HepG2 (cell line): ENCODE measurements around the gene EYA4. TPM values are rescaled to one million over a fixed set of nuclear protein-coding genes. Genes with fewer than 3 reads are reported as not detected.

Experiments
- ATAC-seq: fragments of 200-7000 bp; cut with Tn5 transposase; 3 replicates; pipeline ENCODE4 v1.9.1; 2020; ENCODE audit warnings: mild to moderate bottlenecking, moderate library complexity
- Bru-seq: library from RNA; stranded (reverse); fragments of 400-500 nt; gene quantifications from one replicate; lab custom pipeline; 2021; lab: Mats Ljungman, UMichigan
- BruChase-seq, 2 experiments: library from RNA; stranded (reverse); fragments of 400-500 nt; gene quantifications; one replicate each; lab custom pipeline; 2021; lab: Mats Ljungman, UMichigan
- BruUV-seq: library from RNA; stranded (reverse); fragments of 400-500 nt; replicated peaks from 2 replicates; lab custom pipeline; 2021; lab: Mats Ljungman, UMichigan
- CTCF ChIA-PET: fragments of 300-600 bp; formaldehyde crosslinking; extraction: SDS; loops from one replicate; lab custom pipeline; 2021; ENCODE audit warnings: low total read pairs, inconsistent platforms, low intra/inter-chr PET ratio; lab: Yijun Ruan, JAX
- POLR2A ChIA-PET: fragments of 350-600 bp; sonication (Branson Sonifier 250); formaldehyde crosslinking; loops from one replicate; lab custom pipeline; 2020; ENCODE audit warnings: antibody characterized with exemption, inconsistent platforms; lab: Yijun Ruan, JAX
- DNase-seq: peaks from one replicate; pipeline ENCODE4 v3.0.0-alpha.2; 2015; ENCODE audit warnings: low spot score
- FAIRE-seq: peaks from 3 replicates; lab custom pipeline; 2011; peaks lifted over from hg19 to GRCh38; lab: Jason Lieb, UNC
- H2AFZ ChIP-seq: one replicate; pipeline ENCODE4 v1.6.1; 2011; ENCODE audit warnings: low read length, inconsistent platforms
- H3K27ac ChIP-seq: fragments of 300-600 bp; 3 replicates; pipeline ENCODE4 v1.8.0; 2011; ENCODE audit warnings: mixed run types, mild to moderate bottlenecking, mixed read lengths, low read length, inconsistent platforms; ENCODE audit not compliant: insufficient read depth; ENCODE audit errors: extremely low read length
- H3K27me3 ChIP-seq, 2 experiments: fragments of 200-600 bp in 1 of 2; 2 replicates in 1 of 2; 3 replicates in 1 of 2; pipeline versions ENCODE4 v1.6.0 to v1.8.0; 2011; ENCODE audit warnings: low read length in 2 of 2, mild to moderate bottlenecking in 2 of 2, moderate library complexity in 2 of 2, inconsistent platforms in 1 of 2; ENCODE audit not compliant: insufficient read depth in 2 of 2, control insufficient read depth in 1 of 2
- H3K36me3 ChIP-seq, 2 experiments: fragments of 200-600 bp in 1 of 2; replicated peaks in 1 of 2; 2 replicates in 1 of 2; 3 replicates in 1 of 2; pipeline versions ENCODE4 v1.5.1 to v1.8.0; 2011; ENCODE audit warnings: low read length in 2 of 2, inconsistent platforms in 1 of 2; ENCODE audit not compliant: insufficient read depth in 2 of 2, control insufficient read depth in 1 of 2
- H3K4me1 ChIP-seq: 2 replicates; pipeline ENCODE4 v1.5.1; 2012; ENCODE audit warnings: low read length, inconsistent platforms; ENCODE audit not compliant: insufficient read depth
- H3K4me2 ChIP-seq: 2 replicates; pipeline ENCODE4 v1.6.0; 2011; ENCODE audit warnings: low read depth, low read length, inconsistent platforms
- H3K4me3 ChIP-seq, 3 experiments: fragments of 200-600 bp in 1 of 3; sonication (generic), shearing (Covaris generic) in 1 of 3; replicated peaks in 1 of 3; 2 replicates each; pipeline ENCODE4 v1.5.1; 2011 to 2016; ENCODE audit warnings: low read length in 3 of 3, inconsistent platforms in 2 of 3, low read depth in 2 of 3, mild to moderate bottlenecking in 2 of 3, control low read depth in 1 of 3, mixed read lengths in 1 of 3; ENCODE audit not compliant: insufficient read depth in 1 of 3
- H3K79me2 ChIP-seq: one replicate; pipeline ENCODE4 v1.6.1; 2011; ENCODE audit warnings: low read length, inconsistent platforms; ENCODE audit not compliant: insufficient read depth
- H3K9ac ChIP-seq: 2 replicates; pipeline ENCODE4 v1.6.0; 2011; ENCODE audit warnings: mild to moderate bottlenecking, low read depth, low read length, inconsistent platforms; ENCODE audit not compliant: insufficient read depth
- H3K9me3 ChIP-seq: 2 replicates; pipeline ENCODE4 v1.5.1; 2012; ENCODE audit warnings: mild to moderate bottlenecking, low read length
- H4K20me1 ChIP-seq: 2 replicates; pipeline ENCODE4 v1.6.0; 2011; ENCODE audit warnings: inconsistent platforms, mild to moderate bottlenecking, low read length, moderate library complexity; ENCODE audit not compliant: insufficient read depth
- CCDC6 ChIP-seq: sonication (generic); formaldehyde crosslinking; IDR thresholded peaks from 2 replicates; pipeline ENCODE4 v1.8.1; 2022; ENCODE audit warnings: mild to moderate bottlenecking, missing genetic modification reagents, moderate library complexity
- CENPX ChIP-seq: sonication (generic); formaldehyde crosslinking; IDR thresholded peaks from 2 replicates; pipeline ENCODE4 v1.9.0; 2021; ENCODE audit warnings: mild to moderate bottlenecking, missing genetic modification reagents, moderate library complexity
- DMAP1 ChIP-seq: IDR thresholded peaks from 2 replicates; pipeline ENCODE4 v1.6.1; 2016
- DPF2 ChIP-seq: sonication (generic); formaldehyde crosslinking; IDR thresholded peaks from 2 replicates; pipeline ENCODE4 v1.4.0; 2020; ENCODE audit warnings: mild to moderate bottlenecking, low read depth, missing genetic modification reagents, borderline replicate concordance
- DR1 ChIP-seq: sonication (generic); formaldehyde crosslinking; IDR thresholded peaks from 2 replicates; pipeline ENCODE4 v1.8.0; 2021; ENCODE audit warnings: mild to moderate bottlenecking, missing genetic modification reagents, inconsistent platforms
- HOXA9 ChIP-seq: sonication (generic); formaldehyde crosslinking; IDR thresholded peaks from 2 replicates; pipeline ENCODE4 v1.8.1; 2022; ENCODE audit warnings: missing genetic modification reagents, mild to moderate bottlenecking, moderate library complexity, borderline replicate concordance
- MLX ChIP-seq: IDR thresholded peaks from 2 replicates; pipeline ENCODE4 v1.6.1; 2016
- PAWR ChIP-seq: sonication (generic); formaldehyde crosslinking; IDR thresholded peaks from 2 replicates; pipeline ENCODE4 v1.4.0; 2020; ENCODE audit warnings: missing genetic modification reagents, mild to moderate bottlenecking, borderline replicate concordance
- RELA ChIP-seq: sonication (generic); formaldehyde crosslinking; IDR thresholded peaks from 2 replicates; pipeline ENCODE4 v1.4.0; 2020; ENCODE audit warnings: missing genetic modification reagents
- ZBTB8A ChIP-seq: sonication (generic); formaldehyde crosslinking; IDR thresholded peaks from 2 replicates; pipeline ENCODE4 v1.4.0; 2020; ENCODE audit warnings: mild to moderate bottlenecking, low read depth, missing genetic modification reagents, borderline replicate concordance
- ZFP90 ChIP-seq: sonication (generic); formaldehyde crosslinking; IDR thresholded peaks from 2 replicates; pipeline ENCODE4 v1.8.0; 2022; ENCODE audit warnings: missing genetic modification reagents, mild to moderate bottlenecking, inconsistent platforms, borderline replicate concordance
- ZNF878 ChIP-seq: sonication (generic); formaldehyde crosslinking; IDR thresholded peaks from 2 replicates; pipeline ENCODE4 v1.8.1; 2023; ENCODE audit warnings: mild to moderate bottlenecking, missing genetic modification reagents, moderate library complexity
- WGBS: methylation state at CpG from one replicate; pipeline ENCODE4 v1.1.6; 2017; ENCODE audit warnings: low lambda C conversion rate; 5-methylcytosine and 5-hydroxymethylcytosine counted together
- in situ Hi-C: cut with HindIII; loops from 2 replicates; pipeline ENCODE4 v1.10.0; 2017; ENCODE audit warnings: low pct_unique_long_range_greater_than_20kb; ENCODE audit not compliant: extremely low pct_ligation_motif_present
- intact Hi-C: fragments of 100-400 bp; cut with micrococcal nuclease; formaldehyde crosslinking; loops from one replicate; pipeline ENCODE4 v1.10.0; 2022; ENCODE audit not compliant: unreplicated experiment
- long read RNA-seq, 2 experiments: library from RNA in 1 of 2; library from polyadenylated mRNA in 1 of 2; stranded (forward) in 1 of 2; unstranded in 1 of 2; transcript quantifications; one replicate each; pipeline ENCODE4 v2.0.0, GENCODE V29; 2019 to 2022
- polyA minus RNA-seq, 3 experiments: library from RNA; depleted of rRNA, polyadenylated mRNA; stranded (reverse); fragments of >200 nt; gene quantifications; 2 replicates each; pipeline ENCODE4 v1.2.3, GENCODE V29; 2011; ENCODE audit warnings: low replicate concordance in 1 of 3
- polyA plus RNA-seq, 8 experiments: library from polyadenylated mRNA; depleted of rRNA in 3 of 8; stranded (reverse) in 7 of 8; unstranded in 1 of 8; fragments of >200 nt; fragmentation: Illumina TruSeq in 4 of 8; extraction: Trizol in 4 of 8; gene quantifications; 2 replicates each; pipeline versions ENCODE4 v1.2.1 to v1.2.3, GENCODE V29; 2011 to 2016; ENCODE audit warnings: low read depth in 4 of 8, missing spikeins in 1 of 8, mixed read lengths in 1 of 8; ENCODE audit not compliant: insufficient read depth in 1 of 8
- total RNA-seq, 5 experiments: library from RNA; depleted of rRNA; stranded (reverse); fragments of >200 nt; fragmentation: Illumina TruSeq; extraction: Trizol; gene quantifications; 2 replicates each; pipeline ENCODE4 v1.2.3, GENCODE V29; 2016; ENCODE audit warnings: low read depth in 1 of 5
- TF ChIP-seq, protein P1 (sequence below): sonication (generic); formaldehyde crosslinking; IDR thresholded peaks from 2 replicates; pipeline ENCODE4 v1.4.0; 2020; ENCODE audit warnings: missing genetic modification reagents, mild to moderate bottlenecking, borderline replicate concordance
- TF ChIP-seq, protein P2 (sequence below): sonication (generic); formaldehyde crosslinking; IDR thresholded peaks from 2 replicates; pipeline ENCODE4 v1.5.0; 2020; ENCODE audit warnings: missing genetic modification reagents

EYA4 gene
- not detected in 2 replicates for total RNA-seq (2016; rRNA removed; fragmentation: Illumina TruSeq; extraction: Trizol)
- total RNA-seq (2016; cell fraction: cytosol; rRNA removed; fragmentation: Illumina TruSeq; extraction: Trizol; ENCODE audit: low read depth) = not detected in 2 replicates
- total RNA-seq (2016; cell fraction: insoluble cytoplasmic fraction; rRNA removed; fragmentation: Illumina TruSeq; extraction: Trizol) = not detected in 2 replicates
- total RNA-seq (2016; cell fraction: membrane; rRNA removed; fragmentation: Illumina TruSeq; extraction: Trizol) = not detected in 2 replicates
- total RNA-seq (2016; cell fraction: nucleus; rRNA removed; fragmentation: Illumina TruSeq; extraction: Trizol) = not detected in 2 replicates
- not detected in 2 replicates for polyA plus RNA-seq (2011; rRNA removed)
- not detected in 2 replicates for polyA plus RNA-seq (2011; cell fraction: cytosol; rRNA removed)
- polyA plus RNA-seq (2011; cell fraction: nucleus; rRNA removed) = not detected in 2 replicates
- not detected in 2 replicates for polyA plus RNA-seq (2012)
- not detected in 2 replicates for polyA plus RNA-seq (2016; cell fraction: cytosol; fragmentation: Illumina TruSeq; extraction: Trizol; ENCODE audit: low read depth)
- polyA plus RNA-seq (2016; cell fraction: insoluble cytoplasmic fraction; fragmentation: Illumina TruSeq; extraction: Trizol; ENCODE audit: low read depth) = not detected in 2 replicates
- polyA plus RNA-seq (2016; cell fraction: membrane; fragmentation: Illumina TruSeq; extraction: Trizol; ENCODE audit: low read depth) = not detected in 2 replicates
- polyA plus RNA-seq (2016; cell fraction: nucleus; fragmentation: Illumina TruSeq; extraction: Trizol; ENCODE audit: insufficient read depth, low read depth) = not detected in 2 replicates
- 350 TPM in 1 of 2 replicates, not detected in the other for polyA minus RNA-seq (2011; rRNA and poly(A)+ RNA removed; ENCODE audit: low replicate concordance)
- 0.18 and 1.2 TPM in 2 replicates for polyA minus RNA-seq (2011; cell fraction: cytosol; rRNA and poly(A)+ RNA removed)
- polyA minus RNA-seq (2011; cell fraction: nucleus; rRNA and poly(A)+ RNA removed) = 0.25 and 0.52 TPM in 2 replicates
- percentile 2 among the genes with signal in this experiment for Bru-seq, nascent RNA
- percentile 2 among the genes with signal in this experiment for BruChase-seq, experiment 1, labeled RNA remaining after a 6-hour chase
- BruChase-seq, experiment 2, labeled RNA remaining after a 2-hour chase = percentile 2 among the genes with signal in this experiment
- long read RNA-seq, experiment 1 = 0 reads
- long read RNA-seq, experiment 2 = 0 reads

DNA sequence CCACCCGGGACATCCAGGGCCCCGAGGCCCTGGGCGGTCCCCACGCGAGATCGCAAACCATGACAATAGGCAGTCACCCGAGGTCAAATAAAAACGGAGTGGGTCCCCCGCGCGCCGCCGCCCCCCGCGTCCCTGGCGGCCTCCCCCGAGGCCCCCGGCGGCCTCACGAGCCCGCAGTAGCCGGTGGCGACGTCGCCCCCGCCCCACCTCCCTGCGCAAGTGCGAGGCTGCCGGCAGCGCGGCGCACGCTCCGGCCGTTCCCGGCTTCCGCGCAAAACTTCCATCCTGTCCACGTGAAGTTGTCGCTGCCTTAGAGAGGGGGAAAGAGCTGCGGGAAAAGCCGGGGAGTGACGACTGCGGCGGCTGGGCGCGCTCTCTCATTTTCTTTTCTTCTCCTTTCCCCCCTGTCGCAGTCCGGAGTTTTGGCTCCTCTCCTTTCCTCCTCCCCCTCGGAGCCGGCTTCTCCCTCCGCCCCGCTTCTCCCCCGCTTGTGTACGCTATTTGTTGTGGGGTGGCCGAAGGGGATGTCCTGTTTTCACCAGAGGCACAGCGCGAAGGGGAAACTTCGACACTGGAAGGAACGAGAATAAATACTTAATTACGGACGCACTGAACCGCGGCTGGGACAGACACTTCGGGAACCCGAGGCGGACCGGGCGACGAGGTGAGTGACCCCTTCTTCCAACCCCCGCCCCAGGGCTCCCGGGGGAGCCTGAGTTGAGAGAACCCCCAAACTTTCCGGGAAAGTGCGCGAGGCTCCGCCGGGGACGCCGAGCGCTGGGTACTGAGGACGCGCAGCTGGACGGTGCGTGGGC lies at the start of gene EYA4:
TSS of gene EYA4 (plus strand) at position 272 of the 815 bp plus-strand sequence. CDS start 33,424 bp downstream, outside the sequence.
- Histone ChIP-seq H4K20me1 (no peaks in the 10 kb centered on the region; the same call in 1 of the 2 replicates), H3K9me3 (no peaks in the 10 kb centered on the region), H3K9ac (no peak within 1 kb of the TSS), H3K36me3 (no peaks in the 10 kb centered on the region), H2AFZ (no peak within 1 kb of the TSS), H3K4me1 (no peaks in the 10 kb centered on the region), H3K27ac (no peak within 1 kb of the TSS), H3K4me2 (no peak within 1 kb of the TSS; the same call in 1 of the 2 replicates), H3K4me3 (no peak within 1 kb of the TSS; a peak in 1 of 6 replicates), H3K79me2 (no peaks in the 10 kb centered on the region), H3K27me3 (peaks cover 8 to 37% of the 10 kb centered on the region in 2 experiments)
- no TSS peak for BruUV-seq
- intact Hi-C loops (no loop called here), in situ Hi-C loops (no loop called here)
- peak; percentile 64 for ATAC-seq
- 23% methylated on average over 61 of the region's 84 CpGs for WGBS
- FAIRE-seq = no peak
- DNase-seq = no peak
- POLR2A ChIA-PET = no interaction called here
- CTCF ChIA-PET = no interaction called here
- TF ChIP-seq PAWR (CRISPR knock-in tag) = no peak
- no peak for TF ChIP-seq RELA (CRISPR knock-in tag)
- TF ChIP-seq DMAP1 (CRISPR knock-in tag) = no peak
- no peak for TF ChIP-seq MLX (CRISPR knock-in tag)
- TF ChIP-seq CCDC6 (CRISPR knock-in tag) = no peak
- TF ChIP-seq, protein P1, sequence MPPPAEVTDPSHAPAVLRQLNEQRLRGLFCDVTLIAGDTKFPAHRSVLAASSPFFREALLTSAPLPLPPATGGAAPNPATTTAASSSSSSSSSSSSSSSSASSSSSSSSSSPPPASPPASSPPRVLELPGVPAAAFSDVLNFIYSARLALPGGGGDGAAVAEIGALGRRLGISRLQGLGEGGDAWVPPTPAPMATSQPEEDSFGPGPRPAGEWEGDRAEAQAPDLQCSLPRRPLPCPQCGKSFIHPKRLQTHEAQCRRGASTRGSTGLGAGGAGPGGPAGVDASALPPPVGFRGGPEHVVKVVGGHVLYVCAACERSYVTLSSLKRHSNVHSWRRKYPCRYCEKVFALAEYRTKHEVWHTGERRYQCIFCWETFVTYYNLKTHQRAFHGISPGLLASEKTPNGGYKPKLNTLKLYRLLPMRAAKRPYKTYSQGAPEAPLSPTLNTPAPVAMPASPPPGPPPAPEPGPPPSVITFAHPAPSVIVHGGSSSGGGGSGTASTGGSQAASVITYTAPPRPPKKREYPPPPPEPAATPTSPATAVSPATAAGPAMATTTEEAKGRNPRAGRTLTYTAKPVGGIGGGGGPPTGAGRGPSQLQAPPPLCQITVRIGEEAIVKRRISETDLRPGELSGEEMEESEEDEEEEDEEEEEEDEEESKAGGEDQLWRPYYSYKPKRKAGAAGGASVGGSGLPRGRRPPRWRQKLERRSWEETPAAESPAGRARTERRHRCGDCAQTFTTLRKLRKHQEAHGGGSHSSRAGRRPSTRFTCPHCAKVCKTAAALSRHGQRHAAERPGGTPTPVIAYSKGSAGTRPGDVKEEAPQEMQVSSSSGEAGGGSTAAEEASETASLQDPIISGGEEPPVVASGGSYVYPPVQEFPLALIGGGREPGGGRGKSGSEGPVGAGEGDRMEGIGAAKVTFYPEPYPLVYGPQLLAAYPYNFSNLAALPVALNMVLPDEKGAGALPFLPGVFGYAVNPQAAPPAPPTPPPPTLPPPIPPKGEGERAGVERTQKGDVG = no peak
- no peak for TF ChIP-seq DR1
- no peak for TF ChIP-seq ZBTB8A (CRISPR knock-in tag)
- TF ChIP-seq CENPX (CRISPR knock-in tag) = no peak
- TF ChIP-seq HOXA9 = no peak
- TF ChIP-seq ZNF878 (CRISPR knock-in tag) = no peak
- TF ChIP-seq DPF2 (CRISPR knock-in tag) = no peak
- TF ChIP-seq ZFP90 (CRISPR knock-in tag) = no peak
- TF ChIP-seq, protein P2, sequence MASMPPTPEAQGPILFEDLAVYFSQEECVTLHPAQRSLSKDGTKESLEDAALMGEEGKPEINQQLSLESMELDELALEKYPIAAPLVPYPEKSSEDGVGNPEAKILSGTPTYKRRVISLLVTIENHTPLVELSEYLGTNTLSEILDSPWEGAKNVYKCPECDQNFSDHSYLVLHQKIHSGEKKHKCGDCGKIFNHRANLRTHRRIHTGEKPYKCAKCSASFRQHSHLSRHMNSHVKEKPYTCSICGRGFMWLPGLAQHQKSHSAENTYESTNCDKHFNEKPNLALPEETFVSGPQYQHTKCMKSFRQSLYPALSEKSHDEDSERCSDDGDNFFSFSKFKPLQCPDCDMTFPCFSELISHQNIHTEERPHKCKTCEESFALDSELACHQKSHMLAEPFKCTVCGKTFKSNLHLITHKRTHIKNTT = no peak
